GM12878 (cell line): ENCODE results near the gene TTC16. TPM values are rescaled to one million over a fixed set of nuclear protein-coding genes. Genes with fewer than 3 reads are reported as not detected.

Experiments used
- ATAC-seq: fragments of 200-7000 bp; cut with Tn5 transposase; 3 replicates; pipeline ENCODE4 v1.9.1; 2020; ENCODE audit warnings: mild to moderate bottlenecking, moderate library complexity
- BruUV-seq: library from RNA; stranded (reverse); fragments of 400-500 nt; replicated peaks from 2 replicates; lab custom pipeline; 2021; lab: Mats Ljungman, UMichigan
- CTCF ChIA-PET: fragments of 300-600 bp; sonication (Branson Sonifier 250); formaldehyde crosslinking; extraction: SDS; loops from one replicate; lab custom pipeline; 2021; ENCODE audit warnings: inconsistent platforms; lab: Yijun Ruan, JAX
- POLR2A ChIA-PET: fragments of 350-600 bp; formaldehyde crosslinking; extraction: SDS; loops from one replicate; lab custom pipeline; 2021; ENCODE audit warnings: inconsistent platforms; lab: Charles Lee
- RAD21 ChIA-PET: fragments of 300-600 bp; sonication (Branson Sonifier 250); formaldehyde crosslinking; loops from one replicate; lab custom pipeline; 2023; ENCODE audit warnings: antibody characterized with exemption; ENCODE audit not compliant: unreplicated experiment; lab: Charles Lee
- SMC1A ChIA-PET: fragments of 300-600 bp; sonication (Branson Sonifier 250); formaldehyde crosslinking; loops from one replicate; lab custom pipeline; 2023; ENCODE audit not compliant: unreplicated experiment, uncharacterized antibody; lab: Charles Lee
- DNase-seq: peaks from one replicate; pipeline ENCODE4 v3.0.0-alpha.2; 2011; ENCODE audit warnings: low read depth, low spot score
- FAIRE-seq: peaks from 3 replicates; lab custom pipeline; 2011; peaks lifted over from hg19 to GRCh38; lab: Jason Lieb, UNC
- H2AFZ ChIP-seq: 2 replicates; pipeline ENCODE4 v1.6.0; 2011; ENCODE audit warnings: low read depth, low read length, control low read depth; ENCODE audit not compliant: control insufficient read depth
- H3K27ac ChIP-seq: 2 replicates; pipeline ENCODE4 v1.5.1; 2011; ENCODE audit warnings: control low read depth; ENCODE audit not compliant: control insufficient read depth, insufficient read depth
- H3K27me3 ChIP-seq, 2 experiments: replicated peaks in 1 of 2; 2 replicates each; pipeline versions ENCODE4 v1.6.0 to v1.6.1; 2011; ENCODE audit warnings: low read length in 1 of 2; ENCODE audit not compliant: control insufficient read depth in 2 of 2, insufficient read depth in 2 of 2
- H3K36me3 ChIP-seq, 2 experiments: 2 replicates each; pipeline ENCODE4 v1.5.1; 2011; ENCODE audit warnings: low read length in 1 of 2; ENCODE audit not compliant: control insufficient read depth in 2 of 2, insufficient read depth in 2 of 2
- H3K4me1 ChIP-seq: 2 replicates; pipeline ENCODE4 v1.6.1; 2011; ENCODE audit warnings: mild to moderate bottlenecking, low read length, moderate library complexity, mixed read lengths; ENCODE audit not compliant: control insufficient read depth, insufficient read depth
- H3K4me2 ChIP-seq: 2 replicates; pipeline ENCODE4 v1.6.0; 2011; ENCODE audit warnings: control low read depth; ENCODE audit not compliant: control insufficient read depth, insufficient read depth
- H3K4me3 ChIP-seq: fragments of 200-600 bp; sonication (generic); 2 replicates; pipeline ENCODE4 v1.5.1; 2016
- H3K79me2 ChIP-seq: 2 replicates; pipeline ENCODE4 v1.6.0; 2011; ENCODE audit warnings: low read length; ENCODE audit not compliant: control insufficient read depth, insufficient read depth
- H3K9ac ChIP-seq: 2 replicates; pipeline ENCODE4 v1.8.0; 2011; ENCODE audit warnings: low read length, control low read depth, mixed read lengths; ENCODE audit not compliant: control insufficient read depth, insufficient read depth
- H3K9me3 ChIP-seq: replicated peaks from 3 replicates; pipeline ENCODE4 v1.5.1; 2011; ENCODE audit warnings: mild to moderate bottlenecking, low read length; ENCODE audit not compliant: control insufficient read depth, insufficient read depth
- H4K20me1 ChIP-seq: 2 replicates; pipeline ENCODE4 v1.6.0; 2011; ENCODE audit not compliant: control insufficient read depth, insufficient read depth
- BCL11A ChIP-seq: IDR thresholded peaks from 2 replicates; pipeline ENCODE4 v1.6.1; 2011; ENCODE audit warnings: low read depth, low read length
- BHLHE40 ChIP-seq, 2 experiments: fragments of 450-650 bp in 1 of 2; IDR thresholded peaks; 2 replicates each; pipeline ENCODE4 v1.6.1; 2011 to 2017; ENCODE audit warnings: low read depth in 2 of 2, borderline replicate concordance in 1 of 2, improper control_type of control experiment in 1 of 2, low read length in 1 of 2, mild to moderate bottlenecking in 1 of 2
- ELK1 ChIP-seq: IDR thresholded peaks from 2 replicates; pipeline ENCODE4 v1.6.1; 2012; ENCODE audit warnings: low read depth, low read length, improper control_type of control experiment
- HCFC1 ChIP-seq: fragments of 150-350 bp; IDR thresholded peaks from 2 replicates; pipeline ENCODE4 v1.6.1; 2014; ENCODE audit warnings: low read length
- HDAC6 ChIP-seq: fragments of 200-600 bp; sonication (generic); IDR thresholded peaks from one replicate; pipeline ENCODE4 v1.8.0; 2017; ENCODE audit warnings: antibody characterized with exemption; ENCODE audit not compliant: unreplicated experiment
- HSF1 ChIP-seq: fragments of 150-350 bp; IDR thresholded peaks from 2 replicates; pipeline ENCODE4 v1.6.1; 2014; ENCODE audit warnings: mild to moderate bottlenecking, low read depth, low read length
- MEF2A ChIP-seq: IDR thresholded peaks from 2 replicates; pipeline ENCODE4 v1.6.1; 2011; ENCODE audit warnings: low read depth, mild to moderate bottlenecking, low read length, moderate library complexity; ENCODE audit not compliant: insufficient read depth
- NBN ChIP-seq: fragments of 450-650 bp; IDR thresholded peaks from 2 replicates; pipeline ENCODE4 v1.6.1; 2016
- NFXL1 ChIP-seq: fragments of 450-650 bp; IDR thresholded peaks from 2 replicates; pipeline ENCODE4 v1.6.1; 2017; ENCODE audit warnings: antibody characterized with exemption, mild to moderate bottlenecking, borderline replicate concordance
- NR2C2 ChIP-seq: IDR thresholded peaks from 2 replicates; pipeline ENCODE4 v1.6.1; 2011; ENCODE audit warnings: borderline replicate concordance, low read depth; ENCODE audit not compliant: control insufficient read depth, insufficient read length
- SPI1 ChIP-seq: IDR thresholded peaks from 2 replicates; pipeline ENCODE4 v1.6.1; 2011; ENCODE audit warnings: low read depth, mild to moderate bottlenecking, low read length, moderate library complexity, borderline replicate concordance; ENCODE audit not compliant: insufficient read depth
- TARDBP ChIP-seq: IDR thresholded peaks from 2 replicates; pipeline ENCODE4 v1.6.1; 2016; ENCODE audit warnings: borderline replicate concordance
- YBX1 ChIP-seq: fragments of 450-650 bp; IDR thresholded peaks from 2 replicates; pipeline ENCODE4 v1.6.1; 2016; ENCODE audit warnings: antibody characterized with exemption
- ZSCAN29 ChIP-seq: fragments of 450-650 bp; IDR thresholded peaks from 2 replicates; pipeline ENCODE4 v1.6.1; 2017; ENCODE audit warnings: mild to moderate bottlenecking, moderate library complexity
- WGBS: methylation state at CpG from one replicate; pipeline ENCODE4 v1.1.6; 2016; ENCODE audit warnings: low lambda C conversion rate; ENCODE audit not compliant: insufficient replicate concordance, insufficient coverage; ENCODE audit errors: missing lambda C conversion rate; 5-methylcytosine and 5-hydroxymethylcytosine counted together
- in situ Hi-C: fragments of 300-500 bp; cut with MboI; formaldehyde crosslinking; loops from 9 replicates; pipeline ENCODE4 v1.14.3; 2018; ENCODE audit warnings: mixed read lengths
- intact Hi-C: fragments of 100-400 bp; cut with micrococcal nuclease; formaldehyde crosslinking; loops from one replicate; pipeline ENCODE4 v1.14.2; 2022; ENCODE audit not compliant: unreplicated experiment
- polyA plus RNA-seq, 11 experiments: library from polyadenylated mRNA; depleted of rRNA in 4 of 11; unstranded in 6 of 11; stranded (reverse) in 5 of 11; fragments of >200 nt; fragmentation: Nextera tagmentation in 4 of 11; fragmentation: Illumina TruSeq in 1 of 11; extraction: Ambion mirVana in 4 of 11; extraction: Trizol in 1 of 11; gene quantifications; 1 replicate in 1 of 11; 2 replicates in 10 of 11; pipeline versions ENCODE4 v1.2.1 to v1.2.3, GENCODE V29; 2011 to 2016; ENCODE audit warnings: inconsistent platforms in 2 of 11, missing spikeins in 2 of 11, low read depth in 1 of 11
- total RNA-seq, 4 experiments: library from RNA; depleted of rRNA in 3 of 4; stranded (reverse); fragments of >200 nt in 3 of 4; fragmentation: Illumina TruSeq in 1 of 4; extraction: Trizol in 1 of 4; gene quantifications; 2 replicates each; pipeline versions ENCODE4 v1.2.1 to v1.2.3, GENCODE V29; 2013 to 2021
- TF ChIP-seq, protein P1 (sequence below): fragments of 450-650 bp; IDR thresholded peaks from 2 replicates; pipeline ENCODE4 v1.6.1; 2018; ENCODE audit warnings: borderline replicate concordance, mild to moderate bottlenecking; ENCODE audit not compliant: partially characterized antibody
- TF ChIP-seq, protein P2 (sequence below): IDR thresholded peaks from 2 replicates; pipeline ENCODE4 v1.6.1; 2012; ENCODE audit warnings: mild to moderate bottlenecking, low read depth, low read length

Gene TTC16
- total and polyA plus RNA-seq, 10 of the 15 experiments (the other 5 are each of a cell fraction or from before 2014, with no cell fraction given) = 0.03 TPM; not detected in 9

GRCh38 chr9:127773981-127774380 lies 58.1 kb downstream of the TTC16 start:
- Histone ChIP-seq H3K27me3 (no peaks in the 10 kb centered on the region), H4K20me1 (peaks cover under 1% of the 10 kb centered on the region; the same call in 1 of the 2 replicates), H3K4me1 (peaks cover 20% of the 10 kb centered on the region), H3K36me3 (peaks cover 0 to 8% of the 10 kb centered on the region in 2 experiments; a peak in 2 of 4 replicates), H3K4me2 (no peak overlapping the region), H3K4me3 (no peak overlapping the region), H3K79me2 (peaks cover 44% of the 10 kb centered on the region), H3K9ac (no peak overlapping the region), H3K9me3 (no peaks in the 10 kb centered on the region), H3K27ac (no peak overlapping the region), H2AFZ (no peak overlapping the region)
- BruUV-seq = no TSS peak
- DNase-seq = no peak
- 93% methylated on average over 10 of the region's 10 CpGs for WGBS
- in situ Hi-C loops = no loop called here
- CTCF ChIA-PET = interaction anchor here (9.2 kb wide), 1 partner anchor 10 kb away, joined by 75 read pairs; the partner anchor contains the start of gene CDK9
- intact Hi-C loops = no loop called here
- RAD21 ChIA-PET = no interaction called here
- FAIRE-seq = no peak
- POLR2A ChIA-PET = interaction anchor here (0.9 to 1.0 kb wide), 2 partner anchors 11 to 39 kb away, joined by 3 to 4 read pairs; no protein-coding TSS in a partner anchor
- no peak for ATAC-seq
- SMC1A ChIA-PET = no interaction called here
- TF ChIP-seq TARDBP (no peak), NFXL1 (no peak), ZSCAN29 (no peak), BHLHE40 (IDR thresholded peaks at IDR 0.05; ENCODE audit: borderline replicate concordance in 1 of 2, low read depth in 2 of 2, low read length in 1 of 2) (no peak), MEF2A (no peak), BCL11A (no peak), HDAC6 (no peak), HCFC1 (no peak), NBN (no peak), SPI1 (no peak), ELK1 (no peak), YBX1 (no peak), NR2C2 (no peak), HSF1 (no peak)
- TF ChIP-seq, protein P1, sequence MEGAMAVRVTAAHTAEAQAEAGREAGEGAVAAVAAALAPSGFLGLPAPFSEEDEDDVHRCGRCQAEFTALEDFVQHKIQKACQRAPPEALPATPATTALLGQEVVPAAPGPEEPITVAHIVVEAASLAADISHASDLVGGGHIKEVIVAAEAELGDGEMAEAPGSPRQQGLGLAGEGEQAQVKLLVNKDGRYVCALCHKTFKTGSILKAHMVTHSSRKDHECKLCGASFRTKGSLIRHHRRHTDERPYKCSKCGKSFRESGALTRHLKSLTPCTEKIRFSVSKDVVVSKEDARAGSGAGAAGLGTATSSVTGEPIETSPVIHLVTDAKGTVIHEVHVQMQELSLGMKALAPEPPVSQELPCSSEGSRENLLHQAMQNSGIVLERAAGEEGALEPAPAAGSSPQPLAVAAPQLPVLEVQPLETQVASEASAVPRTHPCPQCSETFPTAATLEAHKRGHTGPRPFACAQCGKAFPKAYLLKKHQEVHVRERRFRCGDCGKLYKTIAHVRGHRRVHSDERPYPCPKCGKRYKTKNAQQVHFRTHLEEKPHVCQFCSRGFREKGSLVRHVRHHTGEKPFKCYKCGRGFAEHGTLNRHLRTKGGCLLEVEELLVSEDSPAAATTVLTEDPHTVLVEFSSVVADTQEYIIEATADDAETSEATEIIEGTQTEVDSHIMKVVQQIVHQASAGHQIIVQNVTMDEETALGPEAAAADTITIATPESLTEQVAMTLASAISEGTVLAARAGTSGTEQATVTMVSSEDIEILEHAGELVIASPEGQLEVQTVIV = no peak
- TF ChIP-seq, protein P2, sequence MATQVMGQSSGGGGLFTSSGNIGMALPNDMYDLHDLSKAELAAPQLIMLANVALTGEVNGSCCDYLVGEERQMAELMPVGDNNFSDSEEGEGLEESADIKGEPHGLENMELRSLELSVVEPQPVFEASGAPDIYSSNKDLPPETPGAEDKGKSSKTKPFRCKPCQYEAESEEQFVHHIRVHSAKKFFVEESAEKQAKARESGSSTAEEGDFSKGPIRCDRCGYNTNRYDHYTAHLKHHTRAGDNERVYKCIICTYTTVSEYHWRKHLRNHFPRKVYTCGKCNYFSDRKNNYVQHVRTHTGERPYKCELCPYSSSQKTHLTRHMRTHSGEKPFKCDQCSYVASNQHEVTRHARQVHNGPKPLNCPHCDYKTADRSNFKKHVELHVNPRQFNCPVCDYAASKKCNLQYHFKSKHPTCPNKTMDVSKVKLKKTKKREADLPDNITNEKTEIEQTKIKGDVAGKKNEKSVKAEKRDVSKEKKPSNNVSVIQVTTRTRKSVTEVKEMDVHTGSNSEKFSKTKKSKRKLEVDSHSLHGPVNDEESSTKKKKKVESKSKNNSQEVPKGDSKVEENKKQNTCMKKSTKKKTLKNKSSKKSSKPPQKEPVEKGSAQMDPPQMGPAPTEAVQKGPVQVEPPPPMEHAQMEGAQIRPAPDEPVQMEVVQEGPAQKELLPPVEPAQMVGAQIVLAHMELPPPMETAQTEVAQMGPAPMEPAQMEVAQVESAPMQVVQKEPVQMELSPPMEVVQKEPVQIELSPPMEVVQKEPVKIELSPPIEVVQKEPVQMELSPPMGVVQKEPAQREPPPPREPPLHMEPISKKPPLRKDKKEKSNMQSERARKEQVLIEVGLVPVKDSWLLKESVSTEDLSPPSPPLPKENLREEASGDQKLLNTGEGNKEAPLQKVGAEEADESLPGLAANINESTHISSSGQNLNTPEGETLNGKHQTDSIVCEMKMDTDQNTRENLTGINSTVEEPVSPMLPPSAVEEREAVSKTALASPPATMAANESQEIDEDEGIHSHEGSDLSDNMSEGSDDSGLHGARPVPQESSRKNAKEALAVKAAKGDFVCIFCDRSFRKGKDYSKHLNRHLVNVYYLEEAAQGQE = no peak
